ENCODE data around the gene RYR2. TPM values are rescaled to one million over a fixed set of nuclear protein-coding genes. Genes with fewer than 3 reads are reported as not detected.

The RYR2 gene
- total RNA-seq, 1 experiment from 2014 or later = 3.4 TPM

DNA sequence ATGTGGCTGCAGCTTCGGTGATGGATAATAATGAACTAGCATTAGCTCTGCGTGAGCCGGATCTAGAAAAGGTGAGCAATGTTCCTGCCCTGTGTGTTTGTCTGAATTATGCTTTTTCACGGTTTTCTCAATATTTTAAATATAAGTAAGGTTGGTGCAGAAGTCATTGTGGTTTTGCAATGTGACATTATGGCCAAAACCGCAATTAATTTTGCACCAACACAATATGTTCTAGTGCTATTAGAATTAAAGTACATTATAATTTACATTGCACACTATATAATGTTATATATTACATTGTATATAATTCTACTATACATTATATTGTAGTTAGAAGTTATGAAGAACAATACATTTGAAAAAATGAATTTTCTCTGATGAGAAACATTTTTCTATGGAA lies 592.9 kb downstream of the RYR2 start:
- H3K18ac ChIP-seq (ENCODE audit: insufficient read length, low read depth, low read length) = no peak overlapping the region
- H2BK15ac ChIP-seq (ENCODE audit: low read depth, low read length) = no peak overlapping the region
- no peak overlapping the region for H2BK120ac ChIP-seq (ENCODE audit: low read depth, low read length, poor library complexity, severe bottlenecking)
- Mint-ChIP-seq H3K4me3 (no peak overlapping the region), H3K4me1 (no peaks in the 10 kb centered on the region), H3K36me3 (ENCODE audit: insufficient read depth in 1 of 3, low read depth in 3 of 3) (peaks cover 0 to 2% (median 0%) of the 10 kb centered on the region in 3 experiments; a peak in 1 of 7 replicates), H3K27ac (no peak overlapping the region), H3K27me3 (ENCODE audit: low read depth) (no peaks in the 10 kb centered on the region), H3K9me3 (no peaks in the 10 kb centered on the region)
- H3K4me2 ChIP-seq (ENCODE audit: insufficient read depth, insufficient read length, low read length) = no peak overlapping the region
- H4K20me1 ChIP-seq (ENCODE audit: control insufficient read depth, insufficient read depth, insufficient read length) = no peaks in the 10 kb centered on the region
- no peaks in the 10 kb centered on the region for H3K27me3 ChIP-seq (ENCODE audit: insufficient read depth, low read length)
- H2BK12ac ChIP-seq (ENCODE audit: insufficient read length, low read depth, low read length) = no peak overlapping the region
- no peaks in the 10 kb centered on the region for H3K4me1 ChIP-seq (ENCODE audit: insufficient read depth, low read length)
- H3T11ph ChIP-seq (ENCODE audit: low read length) = no peak overlapping the region
- no peaks in the 10 kb centered on the region for H3K23me2 ChIP-seq (ENCODE audit: insufficient read length, low read depth, low read length, poor library complexity, severe bottlenecking)
- H3K56ac ChIP-seq (ENCODE audit: insufficient read length, low read depth, low read length) = no peak overlapping the region
- WGBS (ENCODE audit: extremely low coverage, insufficient read length, low lambda C conversion rate) = no CpG with 5 or more reads among the region's 5 CpGs
- H3K79me2 ChIP-seq (ENCODE audit: insufficient read depth, low read length) = no peaks in the 10 kb centered on the region
- H2AK5ac ChIP-seq (ENCODE audit: insufficient read length, low read length) = no peak overlapping the region
- no peak overlapping the region for H2BK5ac ChIP-seq (ENCODE audit: insufficient read length, low read length)
- no peak overlapping the region for H3K23ac ChIP-seq (ENCODE audit: insufficient read length, low read depth, low read length)
- TF ChIP-seq, protein P1, sequence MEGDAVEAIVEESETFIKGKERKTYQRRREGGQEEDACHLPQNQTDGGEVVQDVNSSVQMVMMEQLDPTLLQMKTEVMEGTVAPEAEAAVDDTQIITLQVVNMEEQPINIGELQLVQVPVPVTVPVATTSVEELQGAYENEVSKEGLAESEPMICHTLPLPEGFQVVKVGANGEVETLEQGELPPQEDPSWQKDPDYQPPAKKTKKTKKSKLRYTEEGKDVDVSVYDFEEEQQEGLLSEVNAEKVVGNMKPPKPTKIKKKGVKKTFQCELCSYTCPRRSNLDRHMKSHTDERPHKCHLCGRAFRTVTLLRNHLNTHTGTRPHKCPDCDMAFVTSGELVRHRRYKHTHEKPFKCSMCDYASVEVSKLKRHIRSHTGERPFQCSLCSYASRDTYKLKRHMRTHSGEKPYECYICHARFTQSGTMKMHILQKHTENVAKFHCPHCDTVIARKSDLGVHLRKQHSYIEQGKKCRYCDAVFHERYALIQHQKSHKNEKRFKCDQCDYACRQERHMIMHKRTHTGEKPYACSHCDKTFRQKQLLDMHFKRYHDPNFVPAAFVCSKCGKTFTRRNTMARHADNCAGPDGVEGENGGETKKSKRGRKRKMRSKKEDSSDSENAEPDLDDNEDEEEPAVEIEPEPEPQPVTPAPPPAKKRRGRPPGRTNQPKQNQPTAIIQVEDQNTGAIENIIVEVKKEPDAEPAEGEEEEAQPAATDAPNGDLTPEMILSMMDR (conservative IDR thresholded peaks at IDR 0.05) = no peak
- H2BK20ac ChIP-seq (ENCODE audit: low read depth, low read length, poor library complexity, severe bottlenecking) = no peak overlapping the region
- no peaks in the 10 kb centered on the region for H3K79me1 ChIP-seq (ENCODE audit: insufficient read depth, low read depth, low read length, poor library complexity, severe bottlenecking)
- DNase-seq = no peak
- H4K8ac ChIP-seq (replicated peaks; ENCODE audit: insufficient read length, low read depth, low read length) = no peak overlapping the region
- no peak overlapping the region for H3K14ac ChIP-seq (ENCODE audit: insufficient read depth, low read length)
- no peak overlapping the region for H2AFZ ChIP-seq (ENCODE audit: low read length)
- H3K9ac ChIP-seq (ENCODE audit: extremely low read depth, insufficient read length, low read length) = no peak overlapping the region
- no peaks in the 10 kb centered on the region for H3K9me3 ChIP-seq (ENCODE audit: control insufficient read depth, low read depth, low read length)
- H3K27ac ChIP-seq (ENCODE audit: insufficient read length, low read depth, low read length) = no peak overlapping the region
- H4K5ac ChIP-seq (ENCODE audit: insufficient read length, low read depth, low read length) = no peak overlapping the region
- H4K91ac ChIP-seq (ENCODE audit: insufficient read length, low read depth, low read length) = no peak overlapping the region
- H3K4ac ChIP-seq (ENCODE audit: low read depth, low read length) = no peak overlapping the region
